Activated CD8-positive, alpha-beta memory T cell treated with anti-CD3 and anti-CD28 coated beads for 36 hours (primary cell): ENCODE results near the gene CPVL. TPM values are rescaled to one million over a fixed set of nuclear protein-coding genes. Genes with fewer than 3 reads are reported as not detected.

Source experiments
- CTCF ChIA-PET: fragments of 350-600 bp; sonication (Branson Sonifier 250); formaldehyde crosslinking; loops from one replicate; lab custom pipeline; 2021; ENCODE audit warnings: antibody characterized with exemption; lab: Charles Lee
- POLR2A ChIA-PET: fragments of 350-600 bp; sonication (Branson Sonifier 250); formaldehyde crosslinking; loops from one replicate; lab custom pipeline; 2021; ENCODE audit warnings: antibody characterized with exemption; lab: Charles Lee
- total RNA-seq, 2 experiments: library from RNA; stranded (reverse); gene quantifications; one replicate each; pipeline ENCODE4 v1.2.3, GENCODE V29; 2021

CPVL gene
- total RNA-seq, 2 experiments from 2014 or later, result 0.25 TPM; not detected in 1

- ChIA-PET CTCF (interaction anchor here (1.0 kb wide), 1 partner anchor 38 kb away, joined by 3 read pairs; no protein-coding TSS in a partner anchor), POLR2A (no interaction called here)
Observed at GRCh38 chr7:28960071-28960840, 186.1 kb downstream of the CPVL start.

GRCh38 chr7:28958980-28959347, 187.4 kb downstream of the CPVL start:
- POLR2A ChIA-PET, result no interaction called here
- CTCF ChIA-PET, result no interaction called here

GRCh38 chr7:28958235-28958979, 187.9 kb downstream of the CPVL start, which contains the start of gene TRIL:
TRIL (minus strand) TSS chr7:28958330; CDS start chr7:28958046, 284 bp downstream.
- ChIA-PET CTCF (no interaction called here), POLR2A (no interaction called here)

DNA sequence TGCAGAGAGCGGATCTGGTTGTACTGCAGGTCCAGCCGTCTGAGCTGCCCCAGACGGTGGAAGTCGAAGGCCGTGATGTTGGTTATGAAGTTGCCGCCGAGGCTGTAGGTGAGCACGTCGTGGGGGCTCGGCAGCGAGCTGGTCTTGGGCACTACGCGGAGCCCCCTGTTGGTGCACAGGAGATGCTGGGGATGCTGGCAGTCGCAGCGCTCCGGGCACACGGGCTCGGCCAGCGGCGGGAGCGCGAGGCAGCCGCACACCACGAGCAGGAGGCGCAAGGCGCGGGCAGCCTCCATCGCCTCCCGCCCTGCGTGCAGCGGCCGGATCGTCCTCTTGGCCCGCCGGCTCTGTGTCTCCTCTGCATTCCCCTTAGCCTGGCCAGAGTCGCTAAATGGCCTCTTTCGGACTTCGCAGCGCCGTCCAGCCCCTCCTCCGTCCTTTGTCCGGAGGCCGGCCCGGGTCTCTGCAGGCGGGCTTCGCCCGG, 188.5 kb downstream of the CPVL start:
- ChIA-PET CTCF (interaction anchor here (1.9 to 2.0 kb wide), 3 partner anchors 9 to 451 kb away, joined by 5 to 7 read pairs (median 6); no protein-coding TSS in a partner anchor), POLR2A (no interaction called here)

DNA sequence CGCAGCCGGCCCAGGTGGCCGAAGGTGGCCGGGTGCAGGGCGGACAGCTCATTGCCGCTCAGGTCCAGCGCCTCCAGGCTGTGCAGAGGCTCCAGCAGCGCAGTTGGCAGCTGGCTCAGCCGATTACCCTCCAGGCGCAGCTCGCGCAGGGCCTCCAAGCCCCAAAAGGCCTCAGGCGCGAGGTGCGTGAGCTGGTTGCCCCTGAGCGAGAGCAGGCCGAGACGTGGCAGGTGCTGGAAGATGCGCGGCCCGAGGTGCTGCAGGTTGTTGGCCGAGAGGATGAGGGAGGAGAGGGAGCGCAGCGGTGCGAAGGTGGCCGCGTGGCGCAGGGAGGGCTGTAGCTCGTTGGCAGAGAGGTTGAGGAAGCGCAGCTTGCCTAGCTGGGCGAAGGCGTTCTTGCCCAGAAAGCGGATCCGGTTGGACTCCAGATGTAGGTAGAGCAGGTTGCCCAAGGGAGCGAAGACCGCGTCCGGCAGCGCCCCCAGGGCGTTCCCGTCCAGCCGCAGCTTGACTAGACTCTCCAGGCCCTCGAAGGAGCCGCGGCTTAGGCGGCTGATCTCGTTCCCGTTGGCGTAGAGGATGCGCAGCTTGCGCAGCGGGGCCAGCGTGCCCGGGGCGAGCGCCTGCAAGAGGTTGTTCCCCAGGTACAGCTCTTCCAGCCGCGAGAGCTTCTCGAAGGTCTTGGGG, 189.1 kb downstream of the CPVL start:
- ChIA-PET CTCF (interaction anchor here (1.1 to 2.0 kb wide), 6 partner anchors 10 to 452 kb away, joined by 3 to 7 read pairs (median 4); no protein-coding TSS in a partner anchor), POLR2A (no interaction called here)

- ChIA-PET CTCF (interaction anchor here (1.1 to 2.0 kb wide), 6 partner anchors 11 to 452 kb away, joined by 3 to 7 read pairs (median 4); no protein-coding TSS in a partner anchor), POLR2A (no interaction called here)
Observed at GRCh38 chr7:28956608-28957063, 189.7 kb downstream of the CPVL start.

- POLR2A ChIA-PET, result no interaction called here
- CTCF ChIA-PET, result interaction anchor here (0.7 to 2.0 kb wide), 6 partner anchors 11 to 453 kb away, joined by 3 to 7 read pairs (median 4); no protein-coding TSS in a partner anchor
Observed at GRCh38 chr7:28955718-28956607, 190.4 kb downstream of the CPVL start.

DNA sequence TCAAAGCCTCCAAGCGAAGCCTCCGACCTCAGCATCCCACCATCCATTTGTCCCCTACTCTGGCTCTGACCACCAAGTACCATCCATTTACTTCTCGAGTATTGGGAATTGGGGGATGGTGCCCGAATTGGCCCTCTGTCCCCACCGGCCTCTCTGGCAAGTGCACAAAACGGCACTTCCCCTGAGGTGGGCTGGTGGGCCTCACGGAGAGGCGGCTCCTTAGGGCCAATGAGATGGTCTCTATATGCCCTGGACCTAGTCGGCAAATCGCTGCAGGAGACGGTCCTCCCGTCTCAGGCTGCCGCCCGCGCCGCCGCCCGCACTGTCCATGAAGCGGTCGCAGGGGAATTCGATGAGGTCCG, 191.0 kb downstream of the CPVL start:
- ChIA-PET POLR2A (no interaction called here), CTCF (interaction anchor here (0.7 kb wide), 1 partner anchor 27 kb away, joined by 3 read pairs; no protein-coding TSS in a partner anchor)

DNA sequence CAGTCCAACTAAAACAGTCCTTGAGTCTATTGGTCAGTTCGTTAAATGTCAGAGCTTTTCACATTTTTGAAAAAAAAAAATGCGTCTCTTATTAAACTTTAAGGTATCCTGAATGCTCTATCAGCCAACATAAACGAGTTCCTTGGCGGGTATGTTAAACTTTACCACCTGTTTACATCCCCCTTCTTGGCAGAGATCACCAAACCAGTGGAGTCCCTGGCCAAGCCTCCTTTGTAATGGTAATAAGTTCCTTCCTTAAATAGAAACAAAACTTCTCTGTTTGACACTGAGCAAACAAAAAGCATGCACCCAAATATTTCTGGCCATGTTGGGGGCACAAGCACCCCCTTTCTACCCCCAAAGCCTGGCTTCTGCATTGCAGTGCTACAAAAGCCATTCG, 191.4 kb downstream of the CPVL start:
- CTCF ChIA-PET, result no interaction called here
- POLR2A ChIA-PET, result no interaction called here

DNA sequence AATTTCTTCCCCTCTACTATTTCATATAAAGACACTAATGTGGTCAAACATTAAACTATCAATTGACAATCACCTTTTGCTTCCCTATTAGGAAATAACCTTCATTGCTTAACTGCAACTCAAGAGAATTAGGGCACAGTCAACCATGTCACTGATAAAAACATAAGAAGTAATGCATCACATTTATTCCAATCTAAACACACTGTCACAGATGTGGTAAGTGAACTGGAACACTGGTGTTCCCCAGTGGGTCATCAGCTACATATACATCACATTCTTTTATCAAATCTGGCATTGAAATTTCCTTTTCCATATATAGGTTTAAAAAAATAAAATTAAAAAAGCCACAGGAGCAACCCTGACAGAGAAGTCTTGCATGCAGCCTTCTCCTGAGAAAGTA, 191.9 kb downstream of the CPVL start:
- POLR2A ChIA-PET, result no interaction called here
- CTCF ChIA-PET, result no interaction called here

DNA sequence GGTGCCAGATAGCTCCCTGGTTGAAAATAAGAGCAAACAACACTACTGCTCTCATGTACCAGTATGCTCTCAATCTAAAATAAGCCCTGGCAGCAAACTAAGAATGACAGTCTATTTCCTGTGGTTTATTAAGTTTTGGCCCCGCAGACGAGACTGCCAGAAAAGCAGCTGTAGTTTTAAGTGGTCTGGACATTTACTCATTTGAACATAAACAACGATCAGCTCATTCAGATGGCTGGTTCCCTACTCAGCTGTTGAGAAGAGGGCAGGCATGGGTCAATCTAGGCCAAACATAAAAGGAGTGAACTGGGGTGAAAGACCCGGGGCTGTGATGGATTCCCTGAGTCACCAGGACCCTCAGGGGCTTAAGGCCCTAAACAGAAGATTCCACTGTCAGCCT, 192.7 kb downstream of the CPVL start:
- CTCF ChIA-PET, result no interaction called here
- POLR2A ChIA-PET, result no interaction called here

Other genes starting within 250 kb of the CPVL start
- not detected for gene TRIL, start 188.2 kb downstream of the CPVL start, total RNA-seq
- gene CHN2, start 48.2 kb upstream of the CPVL start, total RNA-seq, result 1 to 10 TPM; 4.8 to 6.1 TPM